Tibial nerve (tissue), 4 donors: ENCODE data around the gene OSBPL3.

Experiments used
- CTCF ChIP-seq, 5 experiments: fragments of 200-600 bp in 3 of 5; fragments of 450-650 bp in 2 of 5; sonication (generic) in 3 of 5; IDR thresholded peaks; one replicate each; pipeline ENCODE4 v1.5.1; 2016 to 2019; ENCODE audit warnings: antibody characterized with exemption in 5 of 5, mild to moderate bottlenecking in 3 of 5, moderate library complexity in 2 of 5
- EP300 ChIP-seq, 2 donors: sonication (generic); formaldehyde crosslinking; IDR thresholded peaks; one replicate each; pipeline ENCODE4 v1.6.1; 2017; ENCODE audit warnings: antibody characterized with exemption in 2 of 2, mild to moderate bottlenecking in 1 of 2
- POLR2A ChIP-seq, 2 donors: fragments of 450-650 bp; IDR thresholded peaks; one replicate each; pipeline ENCODE4 v1.6.1; 2017; ENCODE audit warnings: antibody characterized with exemption in 2 of 2, mild to moderate bottlenecking in 2 of 2, moderate library complexity in 2 of 2

GRCh38 chr7:24802300-24802699, 177.7 kb downstream of the OSBPL3 start:
- no peak for TF ChIP-seq CTCF (IDR thresholded peaks at IDR 0.05)
- no peak for TF ChIP-seq EP300 (IDR thresholded peaks at IDR 0.05)
- TF ChIP-seq POLR2A (IDR thresholded peaks at IDR 0.05) = no peak
